Measurements from ENCODE around the gene RRBP1.
A peak's percentile ranks its signal among the peaks of the same experiment; 100 is the strongest.

GRCh38 chr20:17651760-17652388 is 30.2 kb downstream of the RRBP1 start:
- TF ChIP-seq POLR2AphosphoS5 (IDR thresholded peaks at IDR 0.05) (no peak), CTCF (IDR thresholded peaks at IDR 0.05) (peak in 2 of 4 experiments; percentile 28 to 40)
